GM21515 (cell line): Measurements from ENCODE around the gene STX2.
"Not testable (repeated sequence)": the region's sequence is repeated elsewhere in the genome, so short reads cannot be mapped to it uniquely, and the experiment has no call there.

Experiments used
- ATAC-seq: cut with Tn5 transposase; IDR thresholded peaks from one replicate; pipeline ENCODE4 v1.9.1; 2021; ENCODE audit not compliant: unreplicated experiment

Gene STX2

DNA sequence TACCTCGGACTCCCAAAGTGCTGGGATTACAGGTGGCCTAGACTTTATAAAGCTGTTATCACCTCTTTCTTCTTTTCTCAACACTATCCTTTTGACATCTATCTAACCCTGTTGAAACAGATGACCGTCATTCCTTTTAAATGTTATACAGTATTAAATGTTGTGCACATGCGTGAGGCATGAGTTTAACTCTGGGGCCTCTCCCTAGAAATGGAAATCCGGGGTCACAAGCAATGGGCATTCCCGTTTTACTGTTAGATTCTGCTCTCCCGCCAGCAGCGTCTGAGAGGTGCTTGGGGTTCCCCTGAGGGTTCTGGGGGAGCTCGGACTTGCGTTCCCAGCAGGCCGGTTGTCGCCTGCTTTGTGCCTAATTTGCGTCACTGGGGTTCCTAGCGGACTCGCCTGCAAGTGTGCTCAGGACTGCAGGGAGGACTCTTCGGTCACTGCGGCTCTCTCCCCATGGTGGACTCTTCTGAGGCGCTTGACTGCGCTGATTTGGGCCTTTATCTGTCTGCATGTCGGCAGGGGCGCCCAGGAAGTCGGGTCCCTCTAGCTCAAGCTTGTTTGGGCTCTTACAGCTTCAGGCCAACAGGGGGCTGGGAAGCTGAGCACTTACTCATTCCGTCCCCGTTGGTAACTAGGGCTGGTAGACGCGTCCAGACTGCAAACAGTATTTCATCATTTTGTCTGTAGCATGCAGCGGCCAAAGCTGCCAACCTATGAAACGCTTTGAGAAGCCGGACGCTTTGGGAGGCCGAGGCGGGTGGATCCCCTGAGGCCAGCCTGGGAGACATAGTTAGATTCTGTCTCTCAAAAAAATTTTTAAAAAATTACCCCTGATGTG, 31.6 kb upstream of the STX2 start:
- ATAC-seq = peak; percentile 68

DNA sequence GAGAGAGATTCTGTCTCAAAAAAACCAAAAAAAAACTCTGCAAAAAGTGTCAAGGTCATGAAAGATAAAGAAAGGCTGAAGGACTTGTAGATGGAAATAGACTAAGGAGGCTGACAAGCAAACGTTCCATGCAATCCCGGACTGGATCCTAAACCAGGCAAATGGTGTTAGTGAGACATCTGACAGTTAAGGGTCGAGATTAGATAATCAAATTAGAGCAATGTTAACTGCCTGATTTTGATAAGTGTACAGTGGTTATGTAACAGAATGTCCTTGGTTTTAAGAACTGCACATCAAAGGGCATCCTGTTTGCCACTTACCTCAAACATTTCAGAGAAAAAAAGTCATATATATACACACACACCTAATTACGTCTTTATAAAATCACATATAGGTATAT, 29.4 kb upstream of the STX2 start:
- ATAC-seq = no peak

DNA sequence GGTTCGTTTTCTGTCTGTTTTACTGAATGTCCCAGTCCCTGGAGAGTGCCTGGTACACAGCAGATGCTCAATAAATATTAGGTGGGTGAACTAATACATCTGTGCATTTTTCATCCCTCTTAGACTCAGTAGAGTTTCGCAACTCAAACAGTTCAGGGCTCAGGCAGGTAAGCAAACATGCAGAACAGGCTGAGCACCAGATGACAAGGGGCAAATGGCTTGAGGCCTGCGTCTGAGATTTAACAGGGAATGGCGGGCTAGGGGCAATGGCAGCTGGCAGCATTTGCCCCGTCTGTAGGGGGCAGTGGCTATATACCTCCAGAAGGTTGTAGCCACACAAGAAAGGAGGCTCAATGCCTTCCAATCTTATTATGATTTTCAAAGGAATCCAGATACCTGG, 24.2 kb upstream of the STX2 start:
- no peak for ATAC-seq

DNA sequence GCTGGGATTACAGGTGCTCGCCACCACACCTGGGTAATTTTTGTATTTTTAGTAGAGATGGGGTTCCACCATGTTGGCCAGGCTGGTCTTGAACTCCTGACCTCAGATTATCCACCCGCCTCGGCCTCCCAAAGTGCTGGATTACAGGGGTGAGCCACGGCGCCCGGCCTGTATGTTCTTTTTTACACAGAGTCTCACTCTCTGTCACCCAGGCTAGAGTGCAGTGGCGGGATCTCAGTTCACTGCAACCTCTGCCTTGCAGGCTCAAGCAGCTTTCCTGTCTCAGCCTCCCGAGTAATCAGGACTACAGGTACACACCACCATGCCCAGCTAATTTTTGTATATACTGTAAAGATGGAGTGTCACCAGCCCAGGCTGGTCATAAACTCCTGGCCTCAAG, 23.7 kb upstream of the STX2 start:
- ATAC-seq = not testable (repeated sequence)

DNA sequence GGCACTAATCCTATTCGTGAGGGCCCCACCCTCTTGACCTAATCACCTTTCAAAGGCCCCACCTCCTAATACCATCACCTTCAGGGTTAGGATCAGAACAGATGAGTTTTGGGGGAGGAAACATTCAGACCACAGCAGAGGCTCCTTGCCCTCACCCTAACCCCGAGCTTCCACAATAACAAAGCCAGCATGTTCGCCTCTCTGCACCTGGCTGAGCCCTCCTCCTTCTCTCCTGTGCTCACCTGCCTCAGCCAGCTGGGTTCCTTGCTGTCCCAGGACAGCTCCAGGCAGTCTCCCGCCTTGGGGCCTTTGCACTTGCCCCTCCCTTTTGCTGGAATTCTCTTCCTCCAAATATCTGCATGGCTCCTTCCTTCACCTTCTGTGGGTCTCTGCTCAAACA, 23.1 kb upstream of the STX2 start:
- ATAC-seq = no peak

DNA sequence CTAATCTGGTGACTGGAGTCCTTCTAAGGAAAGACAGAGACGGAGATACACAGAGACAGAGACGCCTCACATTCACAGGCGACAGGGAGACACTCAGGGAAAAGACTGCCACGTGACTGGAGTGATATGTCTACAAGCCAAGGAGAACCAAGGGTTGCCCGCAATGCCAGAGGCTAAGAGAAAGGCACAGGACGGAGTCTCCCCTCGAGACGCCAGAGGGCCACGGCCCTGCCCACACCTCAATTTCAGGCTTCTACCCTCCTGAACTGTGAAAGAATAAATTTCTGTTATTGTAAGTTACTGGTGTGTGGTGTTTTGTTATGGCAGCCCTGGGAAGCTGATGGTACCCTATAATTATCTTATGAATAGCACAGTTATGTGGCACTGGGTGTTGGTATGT, 21.3 kb upstream of the STX2 start:
- ATAC-seq = no peak

DNA sequence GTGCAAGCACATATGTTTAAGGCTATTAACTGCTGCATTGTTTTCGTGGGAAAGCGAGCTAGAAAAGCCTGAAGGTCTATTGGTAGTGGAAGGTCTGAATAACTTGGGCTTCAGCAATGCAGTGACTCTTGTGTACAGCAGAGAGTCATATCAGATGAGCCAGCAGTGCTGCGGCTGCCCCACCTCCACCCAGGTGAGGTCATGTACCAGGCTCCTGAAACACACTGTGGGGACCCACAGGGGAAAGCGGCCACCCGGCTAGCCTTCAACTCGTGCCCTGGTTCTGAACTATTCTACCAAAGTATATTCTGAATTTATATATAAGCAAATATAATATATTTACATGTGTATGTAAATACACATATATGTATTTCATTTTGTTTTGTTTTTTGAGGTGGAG, 20.1 kb upstream of the STX2 start:
- no peak for ATAC-seq

DNA sequence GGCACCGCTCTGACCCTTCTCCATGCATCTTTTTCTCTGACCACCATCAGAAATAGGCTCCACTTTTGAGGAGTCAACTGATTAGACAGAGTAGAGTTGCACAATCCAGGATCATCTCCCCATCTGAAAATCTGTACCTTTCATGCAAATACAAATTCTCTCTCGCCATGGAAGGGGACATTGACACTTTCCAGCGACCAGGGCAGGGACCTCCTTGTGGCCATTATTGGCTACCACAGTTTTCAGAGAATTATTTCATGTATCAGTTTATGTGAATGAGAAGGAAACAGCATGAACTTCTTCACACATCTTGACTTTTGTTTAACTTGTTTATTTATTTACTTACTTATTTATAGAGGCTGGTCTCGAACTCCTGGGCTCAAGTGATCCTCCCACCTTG, 19.0 kb upstream of the STX2 start:
- ATAC-seq = no peak

DNA sequence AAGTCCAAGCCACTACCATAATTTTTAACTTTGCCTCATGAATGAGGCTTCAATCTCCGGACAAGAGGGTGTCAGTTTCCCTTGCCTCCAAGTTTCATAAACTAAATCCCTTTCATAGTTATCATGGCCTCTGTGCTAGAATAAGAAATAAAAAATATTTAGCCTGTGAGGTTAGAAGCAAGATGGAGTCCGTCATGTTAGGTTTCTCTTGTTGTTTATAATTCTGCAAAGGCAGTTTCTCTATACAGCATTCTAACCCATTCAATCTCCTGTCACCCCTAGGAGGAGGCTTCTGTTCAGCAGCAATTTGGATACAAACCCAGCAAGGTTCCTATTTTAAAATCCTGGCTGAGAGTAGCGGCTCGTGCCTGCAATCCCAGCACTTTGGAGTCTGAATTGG, 17.0 kb upstream of the STX2 start:
- no peak for ATAC-seq

DNA sequence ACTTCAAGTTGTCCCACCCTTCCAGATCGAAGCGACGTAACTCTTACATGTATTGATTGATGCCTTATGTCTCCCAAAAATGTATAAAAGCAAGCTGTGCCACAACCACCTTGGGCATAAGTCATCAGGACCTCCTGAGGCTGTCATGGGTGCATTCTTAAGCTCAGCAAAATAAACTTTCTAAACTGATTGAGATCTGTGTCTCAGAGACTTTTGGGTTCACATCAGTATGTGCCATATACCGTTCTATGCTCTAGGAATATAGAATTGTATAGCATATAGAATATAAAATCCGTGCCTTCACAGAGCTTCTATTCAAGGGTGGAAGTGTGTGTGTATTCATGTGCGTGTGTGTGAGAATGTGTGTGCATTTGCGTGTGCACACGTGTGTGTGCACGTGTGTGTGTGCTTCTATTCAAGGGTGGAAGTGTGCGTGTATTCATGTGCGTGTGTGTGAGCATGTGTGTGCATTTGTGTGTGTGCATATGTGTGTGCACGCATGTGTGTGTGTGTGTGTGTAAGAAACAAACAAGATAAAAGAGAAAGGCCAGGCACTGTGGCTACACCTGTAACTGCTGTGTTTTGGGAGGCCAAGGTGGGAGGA, 11.5 kb upstream of the STX2 start:
- ATAC-seq = no peak

DNA sequence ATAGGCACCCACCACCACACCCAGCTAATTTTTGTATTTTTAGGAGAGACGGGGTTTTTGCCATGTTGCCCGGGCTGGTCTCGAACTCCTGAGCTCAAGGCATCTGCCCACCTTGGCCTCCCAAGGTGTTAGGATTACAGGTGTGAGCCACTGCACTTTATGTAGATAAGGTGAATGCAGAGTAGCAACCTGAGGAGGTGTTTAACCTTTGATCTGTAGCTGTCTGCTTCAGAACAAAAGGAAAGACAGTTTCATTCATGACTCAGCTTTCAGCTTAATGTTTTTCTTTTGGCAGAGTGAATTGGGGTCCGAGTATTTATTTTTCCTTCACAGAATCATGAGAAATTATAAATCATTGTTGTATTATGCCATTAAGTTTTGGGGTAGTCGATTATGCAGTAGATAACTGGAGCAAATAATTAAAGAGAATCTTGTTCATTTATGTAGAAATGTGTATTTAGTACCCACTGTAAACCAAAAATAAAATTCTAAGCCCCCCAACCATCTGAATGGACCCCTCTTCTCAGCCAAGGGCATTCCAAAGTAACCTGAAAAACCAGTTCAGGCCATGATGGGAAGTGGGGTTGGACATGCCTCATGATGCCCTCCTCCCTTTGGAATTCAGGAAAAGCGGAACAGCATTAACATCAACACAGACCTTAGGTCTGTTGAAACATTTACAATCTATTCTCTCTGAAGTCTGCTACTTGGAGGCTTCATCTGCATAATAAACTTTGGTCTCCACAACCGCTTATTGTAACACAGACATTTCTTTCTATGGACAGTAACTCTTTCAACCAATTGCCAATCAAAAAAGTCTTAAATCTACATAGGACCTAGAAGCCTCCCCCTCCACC, 10.7 kb upstream of the STX2 start:
- ATAC-seq = no peak

DNA sequence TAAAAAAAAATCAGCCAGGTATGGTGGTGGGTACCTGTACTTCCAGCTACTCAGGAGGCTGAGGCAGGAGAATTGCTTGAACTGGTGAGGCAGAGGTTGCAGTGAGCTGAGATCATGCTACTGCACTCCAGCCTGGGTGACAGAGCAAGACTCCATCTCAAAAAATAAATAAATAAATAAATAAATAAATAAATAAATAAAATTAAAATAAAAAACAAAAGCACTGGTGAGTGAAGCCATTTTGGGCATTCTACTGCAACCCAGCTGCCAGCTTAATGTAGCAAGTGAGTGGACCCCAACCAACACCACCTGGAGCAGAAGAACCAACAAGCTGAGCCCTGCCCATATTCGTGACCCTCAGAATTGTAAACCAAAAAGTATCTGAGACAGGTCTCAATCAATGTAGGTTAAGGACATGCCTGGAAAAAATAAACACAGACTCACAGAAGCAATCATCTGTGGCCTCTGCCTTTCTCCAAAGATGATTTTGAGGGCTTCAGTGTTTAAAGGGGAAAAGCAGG, 9.8 kb upstream of the STX2 start:
- ATAC-seq = not testable (repeated sequence)

DNA sequence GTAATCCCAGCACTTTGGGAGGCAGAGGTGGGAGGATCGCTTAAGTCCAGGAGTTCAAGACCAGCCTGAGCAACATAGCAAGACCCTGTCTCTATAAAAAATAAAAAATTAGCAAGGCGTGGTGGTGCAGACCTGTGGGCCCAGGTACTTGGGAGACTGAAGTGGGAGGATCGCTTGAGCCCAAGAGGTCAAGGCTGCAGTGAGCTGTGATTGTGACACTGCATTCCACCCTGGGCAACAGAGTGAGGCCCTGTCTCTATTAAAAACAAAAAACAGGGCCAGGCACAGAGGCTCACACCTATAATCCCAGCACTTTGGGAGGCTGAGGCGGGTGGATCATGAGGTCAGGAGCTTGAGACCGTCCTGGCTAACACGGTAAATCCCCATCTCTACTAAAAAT, 9.1 kb upstream of the STX2 start:
- ATAC-seq = not testable (repeated sequence)

DNA sequence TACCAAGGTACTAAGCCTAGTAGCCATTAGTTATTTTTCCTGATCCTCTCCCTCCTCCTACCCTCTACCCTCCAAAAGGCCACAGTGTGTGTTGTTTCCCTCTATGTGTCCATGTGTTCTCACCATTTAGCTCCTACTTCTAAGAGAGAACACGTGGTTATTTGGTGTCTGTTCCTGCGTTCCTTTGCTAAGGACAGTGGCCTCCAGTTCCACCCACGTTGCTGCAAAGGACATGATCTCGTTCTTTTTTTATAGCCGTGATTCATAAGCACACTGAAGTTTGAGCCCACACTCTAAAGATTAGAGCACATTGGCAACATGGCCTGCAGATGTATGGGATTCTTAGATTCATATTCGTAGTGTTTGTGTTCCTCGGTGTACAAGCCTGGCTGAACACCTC, 8.1 kb upstream of the STX2 start:
- ATAC-seq = no peak

DNA sequence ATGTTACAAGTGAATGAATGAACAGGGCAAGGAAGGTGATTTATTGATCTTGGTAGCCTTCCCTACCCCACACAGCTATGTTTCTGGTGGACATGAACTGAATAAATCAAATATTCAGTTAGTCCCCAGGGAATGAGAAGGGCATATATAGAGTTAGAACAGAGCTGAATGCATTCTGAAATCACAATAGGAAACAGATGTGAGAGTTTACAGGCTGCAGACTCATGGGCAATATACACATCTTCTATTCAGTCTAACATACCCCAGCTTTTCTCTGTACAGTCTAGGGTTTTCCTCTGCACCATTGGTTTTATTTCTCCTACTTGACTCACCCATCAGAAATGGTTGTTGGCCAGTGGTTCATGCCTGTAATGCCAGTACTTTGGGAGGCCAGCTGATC, 7.3 kb upstream of the STX2 start:
- no peak for ATAC-seq

DNA sequence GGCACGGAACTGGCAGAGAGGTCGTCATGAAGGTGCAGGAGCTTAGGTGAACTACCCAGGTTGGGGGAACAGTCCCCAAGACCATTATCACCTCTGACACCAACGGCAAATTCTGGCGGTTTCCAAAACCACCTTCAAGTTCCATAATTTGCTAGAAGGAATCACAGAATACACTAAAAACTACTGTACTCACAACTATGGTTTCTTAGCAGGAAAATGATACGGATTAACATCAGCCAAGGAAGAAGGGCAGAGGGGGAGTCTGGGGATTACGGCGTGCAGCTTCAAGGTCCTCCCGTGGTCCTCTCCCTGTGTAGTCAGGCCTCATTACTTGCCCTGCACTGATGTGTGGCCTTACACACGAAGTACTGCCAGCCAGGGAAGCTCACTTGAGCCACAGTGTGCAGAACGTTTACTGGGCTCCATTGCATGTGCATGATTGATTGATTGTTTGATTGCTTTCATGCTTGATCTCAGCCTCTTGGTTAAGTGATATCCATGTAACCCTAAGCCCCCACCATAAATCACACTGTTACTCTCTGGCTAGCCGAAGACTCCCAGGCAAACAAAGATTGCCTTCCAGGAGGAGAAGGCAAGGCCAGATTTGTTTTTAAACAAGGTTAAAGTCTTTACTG, 837 bp upstream of the STX2 start:
- no peak for ATAC-seq

DNA sequence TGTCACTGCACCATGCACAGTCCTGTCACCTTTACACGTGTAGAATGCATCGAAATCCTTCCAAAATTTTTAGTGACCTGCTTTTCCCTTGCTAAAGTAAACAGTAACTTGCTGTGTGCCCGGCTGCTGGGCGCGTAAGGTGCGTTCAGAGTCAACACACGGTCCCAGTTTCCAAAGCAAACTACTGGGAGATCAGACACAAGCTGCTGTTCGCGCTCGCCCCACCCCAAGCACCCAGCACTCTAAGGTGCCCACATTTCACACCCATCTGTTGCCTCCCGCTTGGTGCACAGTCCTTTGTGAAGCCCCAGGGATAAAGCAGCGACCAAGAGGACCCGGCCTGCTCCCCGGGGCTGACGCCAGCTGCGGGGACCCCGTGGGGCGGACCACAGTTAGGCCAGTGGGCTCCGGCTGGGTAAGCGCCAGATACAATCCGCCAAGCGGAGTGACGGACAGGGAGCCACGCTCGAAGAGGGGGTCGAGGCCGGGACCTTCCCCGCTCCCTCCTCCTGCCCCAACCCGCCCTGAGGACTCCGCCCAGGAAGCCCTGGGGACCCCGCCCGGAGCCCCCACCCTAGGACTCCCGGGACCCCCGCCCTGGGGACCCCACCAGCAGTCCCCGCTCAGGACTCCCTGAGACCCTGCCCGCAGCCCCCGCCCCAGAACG, 633 bp downstream of the STX2 start:
- ATAC-seq = peak; percentile 26

DNA sequence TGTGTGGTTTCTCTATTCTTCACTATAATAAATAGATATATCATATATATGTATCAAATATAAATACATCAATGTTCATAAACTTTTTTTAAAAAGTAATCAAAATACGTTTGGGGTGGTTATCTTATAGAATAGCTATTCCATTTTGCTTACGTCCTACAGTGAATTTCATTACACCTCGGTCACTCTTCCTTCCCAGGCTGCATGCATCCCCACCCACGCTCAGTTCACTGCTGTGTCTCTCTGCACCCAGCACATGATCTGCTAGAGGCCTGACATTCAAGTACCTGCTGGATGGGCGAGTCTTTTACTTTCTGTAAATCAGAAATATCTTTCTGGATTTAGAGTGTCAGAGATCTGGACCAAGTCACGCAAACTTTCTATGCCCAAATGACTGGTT, 3.6 kb downstream of the STX2 start:
- ATAC-seq = no peak

DNA sequence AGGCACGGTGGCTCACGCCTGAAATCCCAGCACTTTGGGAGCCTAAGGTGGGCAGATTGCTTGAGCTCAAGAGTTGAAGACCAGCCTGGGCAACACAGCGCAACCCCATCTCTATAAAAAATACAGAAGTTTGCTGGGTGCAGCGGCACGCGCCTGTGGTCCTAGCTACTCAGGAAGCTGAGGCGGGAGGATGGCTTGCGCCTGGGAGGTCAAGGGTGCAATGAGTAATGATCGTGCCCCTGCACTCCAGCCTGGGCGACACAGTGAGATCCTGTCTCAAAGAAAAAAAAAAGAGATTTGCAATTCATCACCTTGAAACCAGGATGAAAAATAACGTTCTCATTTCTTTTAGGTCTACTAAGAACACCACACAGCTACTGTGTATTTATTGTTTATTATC, 4.0 kb downstream of the STX2 start:
- no peak for ATAC-seq

DNA sequence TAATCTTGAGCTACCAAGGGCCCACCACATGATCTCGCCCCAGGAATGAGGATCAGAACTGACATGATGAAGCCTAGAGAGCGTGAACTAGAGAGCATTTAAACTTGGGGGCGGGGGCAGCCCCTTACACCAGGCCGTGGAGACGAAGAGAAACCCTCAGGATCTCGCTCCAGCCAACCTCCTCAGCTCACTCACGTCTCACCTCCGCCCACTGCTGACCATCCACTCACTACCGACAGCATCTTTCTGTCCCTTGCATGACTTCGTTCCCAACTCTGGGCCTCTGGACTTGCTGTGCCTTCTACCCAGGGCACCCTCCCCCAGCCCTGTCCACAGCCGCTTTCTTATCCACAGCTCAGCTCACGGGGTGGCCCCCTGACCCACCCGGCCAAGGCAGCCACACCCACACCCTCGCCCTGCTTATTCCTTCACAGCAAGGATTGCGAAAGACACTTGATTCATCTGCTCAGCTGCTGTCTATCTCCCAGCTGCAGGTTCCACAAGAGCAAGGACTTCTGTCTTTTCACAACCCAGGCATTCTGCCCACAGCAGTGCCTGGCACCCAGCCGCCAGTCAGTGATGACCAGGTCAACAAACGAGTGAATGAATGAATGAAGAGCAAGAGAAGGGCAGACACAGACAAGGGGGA, 6.4 kb downstream of the STX2 start:
- ATAC-seq = no peak
